Activated T-cell treated with anti-CD3 and anti-CD28 coated beads, Interleukin-2, amount 50 U/mL, for 1 hour (primary cell): Measurements from ENCODE around the gene SLC26A4.

Experiments used
- DNase-seq: peaks from one replicate; pipeline ENCODE4 v3.0.0-alpha.2; 2020

SLC26A4 gene

DNA sequence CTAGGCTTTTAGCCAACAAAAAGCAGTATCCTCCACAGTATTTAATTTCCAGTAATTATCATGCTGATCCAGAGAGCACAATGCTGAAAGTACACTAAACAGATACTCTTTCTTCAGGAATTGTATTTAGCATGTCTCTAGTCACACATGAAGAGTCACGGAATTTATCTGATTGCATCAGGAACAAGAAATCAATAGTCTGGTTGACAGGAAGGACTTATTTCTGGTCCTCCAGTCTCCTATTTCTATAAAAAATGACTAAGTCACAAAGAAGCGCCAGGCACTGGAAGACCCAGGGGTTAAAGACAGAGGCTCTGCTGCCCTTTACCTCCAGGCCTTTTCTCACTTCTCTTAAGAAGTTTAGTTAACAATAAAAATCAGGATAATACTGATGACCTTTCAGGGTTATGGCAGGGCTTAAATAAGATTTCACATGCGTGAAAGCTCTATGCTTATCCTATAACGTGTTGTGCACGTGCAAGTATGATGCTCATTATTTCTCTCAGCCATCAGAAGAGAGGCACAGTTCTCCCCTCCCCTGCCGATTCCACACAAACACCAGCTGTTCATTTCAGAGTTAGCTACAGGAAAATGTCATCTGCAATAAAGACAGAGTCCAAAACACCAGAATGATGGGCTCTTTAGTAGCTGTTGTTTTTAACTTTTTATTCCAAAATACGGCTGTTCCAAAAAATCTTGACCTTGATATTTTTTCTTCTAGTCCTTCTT lies 36.9 kb downstream of the SLC26A4 start:
- DNase-seq, result no peak

DNA sequence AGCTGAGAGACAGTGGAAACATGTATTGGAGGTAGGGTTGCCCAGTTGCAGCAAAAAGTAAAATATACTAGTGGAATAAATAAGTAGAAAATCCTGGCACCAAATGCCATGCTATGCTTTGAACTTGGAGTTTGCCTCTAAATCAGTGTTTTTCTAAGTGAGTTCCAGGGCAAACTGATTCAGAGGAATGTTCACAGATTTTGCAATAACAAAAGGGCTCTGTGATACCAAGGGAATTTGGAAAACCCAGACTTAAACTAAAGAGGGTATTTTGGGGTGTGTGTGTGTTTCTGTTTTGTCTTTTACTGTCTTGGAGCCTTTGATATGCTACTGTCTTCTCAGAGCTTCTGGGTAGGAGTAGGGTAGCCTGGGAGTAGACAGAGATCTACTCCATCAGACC lies 39.9 kb downstream of the SLC26A4 start:
- no peak for DNase-seq

DNA sequence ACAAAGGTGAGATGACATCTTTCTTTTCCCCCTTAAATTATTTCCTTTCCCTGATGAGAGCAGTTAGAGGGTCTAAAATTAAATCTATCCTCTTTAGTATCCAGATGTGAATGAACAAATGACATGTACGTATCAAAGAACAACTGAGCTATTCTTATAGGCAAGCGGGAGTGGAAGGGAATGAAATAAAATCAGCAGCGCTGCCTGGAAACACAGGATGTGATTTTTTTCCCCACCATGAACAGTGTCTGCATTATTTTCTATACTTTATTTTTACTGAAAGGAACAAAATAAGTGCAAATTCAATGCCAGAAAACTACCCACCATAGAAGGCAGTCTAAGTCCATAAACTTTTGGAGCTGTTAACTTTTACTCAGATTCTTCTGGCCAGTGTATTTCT lies 40.6 kb downstream of the SLC26A4 start:
- DNase-seq, result no peak

DNA sequence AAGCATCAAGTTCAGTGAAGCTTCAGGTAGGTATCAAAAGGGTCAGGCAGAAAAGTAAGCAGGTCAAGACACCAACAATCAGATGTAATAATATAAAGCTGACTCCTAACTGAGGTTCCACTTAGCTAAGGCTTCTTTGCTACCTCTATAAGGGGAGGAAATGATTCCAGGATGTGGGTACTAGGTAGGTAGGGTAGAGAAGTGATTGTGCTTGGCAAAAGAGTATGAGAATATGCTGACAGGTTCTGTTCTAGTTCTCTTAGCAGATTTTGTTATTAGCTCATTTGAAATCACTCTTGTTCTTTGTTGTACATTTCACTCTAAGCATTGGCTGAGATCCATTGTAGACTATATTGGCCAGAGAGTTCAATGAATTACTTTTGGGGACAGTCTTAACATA lies 42.6 kb downstream of the SLC26A4 start:
- DNase-seq, result no peak

DNA sequence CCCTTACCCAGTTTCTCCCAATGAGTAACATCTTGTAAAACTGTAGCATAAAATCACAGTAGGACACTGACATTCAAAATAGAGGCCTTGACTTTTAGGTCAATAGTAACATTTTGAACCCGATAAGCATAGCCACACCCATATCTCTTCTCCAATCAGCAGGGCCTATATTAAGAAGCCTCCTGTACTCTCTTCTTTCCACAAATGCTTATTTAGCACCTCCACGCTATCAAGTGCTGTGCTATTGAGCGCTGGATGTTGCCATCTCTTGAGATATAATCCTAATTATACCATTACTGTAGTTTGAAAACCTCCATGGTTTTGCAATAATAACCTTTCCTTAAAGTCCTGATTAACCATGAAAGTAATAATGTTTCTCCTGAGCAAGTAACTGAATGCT lies 43.2 kb downstream of the SLC26A4 start:
- no peak for DNase-seq

DNA sequence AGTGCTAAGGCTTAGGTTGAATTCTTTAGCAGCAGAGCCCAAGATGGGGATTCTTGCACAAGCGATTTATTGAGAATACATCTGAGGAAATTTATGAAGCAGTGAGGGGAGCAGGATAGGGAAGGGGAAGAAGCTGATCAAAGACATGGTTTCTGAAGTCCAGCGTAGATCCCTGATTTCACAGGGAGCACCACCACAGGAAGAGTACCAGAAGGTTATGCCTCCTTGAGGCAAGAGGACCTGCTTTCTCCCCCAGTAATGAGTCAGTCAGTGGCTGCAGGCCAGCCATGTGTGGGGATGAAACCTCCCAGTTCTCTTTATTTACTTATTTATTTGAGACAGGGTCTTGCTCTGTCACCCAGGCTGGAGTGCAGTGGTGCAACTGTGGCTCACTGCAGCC lies 48.3 kb downstream of the SLC26A4 start:
- no peak for DNase-seq

DNA sequence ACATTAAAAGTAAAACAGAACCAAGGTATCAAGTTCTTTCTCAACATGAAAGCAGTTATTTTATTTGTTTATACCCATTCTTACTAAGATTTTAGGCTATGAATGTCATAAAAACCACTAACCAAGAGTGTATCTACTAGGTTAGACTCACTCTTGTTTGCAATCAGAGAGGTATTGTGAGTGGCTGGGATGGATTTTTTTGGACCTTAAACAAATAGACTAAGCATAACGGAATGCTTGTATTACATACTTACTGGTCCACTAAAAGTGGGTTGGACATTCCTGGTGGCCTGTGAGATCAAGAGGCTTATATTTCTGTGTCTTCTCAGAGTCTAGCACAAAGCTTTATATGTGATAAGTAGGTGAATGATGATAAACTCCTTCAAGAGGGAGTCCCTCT lies 50.7 kb downstream of the SLC26A4 start:
- no peak for DNase-seq

DNA sequence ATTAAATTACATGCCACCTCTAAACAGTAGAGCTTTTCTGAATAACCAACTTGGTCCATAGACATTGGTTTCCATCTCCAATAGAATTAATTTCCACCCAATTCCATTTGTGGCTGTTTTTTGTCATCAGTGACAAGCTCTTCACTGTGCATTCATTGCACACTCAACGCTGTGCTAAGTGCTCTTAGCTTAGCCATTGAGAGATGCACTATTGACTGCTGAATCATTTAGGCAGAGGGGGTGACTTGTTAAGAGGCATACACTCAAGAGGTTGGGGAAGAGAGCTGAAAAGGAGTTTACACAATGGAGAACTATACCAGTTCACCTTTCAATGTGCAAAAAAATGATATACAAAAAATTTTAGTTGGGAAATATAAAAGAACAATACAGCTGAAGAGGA lies 51.4 kb downstream of the SLC26A4 start:
- no peak for DNase-seq

DNA sequence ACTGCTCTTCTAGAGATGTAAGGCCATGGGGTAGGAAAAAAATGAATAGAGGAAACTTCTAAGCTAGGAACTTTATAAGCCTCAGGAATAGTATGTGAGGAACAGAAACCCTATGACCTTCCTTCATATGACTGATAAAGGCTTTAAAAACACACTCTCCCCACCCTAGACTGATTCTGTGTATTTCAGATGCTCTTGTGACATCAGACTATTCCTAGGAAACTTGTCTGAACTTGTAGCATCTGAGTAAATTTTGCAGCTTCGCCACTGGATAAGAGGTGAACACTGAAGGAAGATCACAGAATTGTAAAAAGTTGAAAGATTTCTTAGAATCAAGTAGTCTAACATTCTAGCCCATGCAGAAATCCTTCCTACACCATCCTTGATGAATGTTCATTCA lies 52.3 kb downstream of the SLC26A4 start:
- DNase-seq, result no peak

DNA sequence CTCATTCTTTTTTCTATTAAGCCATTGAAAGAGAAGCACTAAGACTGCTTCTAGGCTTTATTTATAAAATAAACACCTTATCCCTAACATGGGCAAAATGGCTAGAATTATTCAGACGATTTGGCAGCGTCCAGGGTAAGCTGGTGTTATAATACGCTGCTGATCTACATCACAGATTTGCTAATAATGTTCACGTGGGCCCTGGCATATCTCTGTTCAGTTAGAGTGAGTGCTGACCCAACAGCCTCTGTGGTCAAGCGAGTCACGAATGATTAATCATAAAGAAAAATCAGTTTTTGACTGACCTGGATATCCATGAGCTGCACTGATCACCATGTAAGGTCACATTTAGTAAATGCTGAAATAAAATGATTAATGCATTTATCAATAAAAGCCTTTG lies 54.9 kb downstream of the SLC26A4 start:
- no peak for DNase-seq

DNA sequence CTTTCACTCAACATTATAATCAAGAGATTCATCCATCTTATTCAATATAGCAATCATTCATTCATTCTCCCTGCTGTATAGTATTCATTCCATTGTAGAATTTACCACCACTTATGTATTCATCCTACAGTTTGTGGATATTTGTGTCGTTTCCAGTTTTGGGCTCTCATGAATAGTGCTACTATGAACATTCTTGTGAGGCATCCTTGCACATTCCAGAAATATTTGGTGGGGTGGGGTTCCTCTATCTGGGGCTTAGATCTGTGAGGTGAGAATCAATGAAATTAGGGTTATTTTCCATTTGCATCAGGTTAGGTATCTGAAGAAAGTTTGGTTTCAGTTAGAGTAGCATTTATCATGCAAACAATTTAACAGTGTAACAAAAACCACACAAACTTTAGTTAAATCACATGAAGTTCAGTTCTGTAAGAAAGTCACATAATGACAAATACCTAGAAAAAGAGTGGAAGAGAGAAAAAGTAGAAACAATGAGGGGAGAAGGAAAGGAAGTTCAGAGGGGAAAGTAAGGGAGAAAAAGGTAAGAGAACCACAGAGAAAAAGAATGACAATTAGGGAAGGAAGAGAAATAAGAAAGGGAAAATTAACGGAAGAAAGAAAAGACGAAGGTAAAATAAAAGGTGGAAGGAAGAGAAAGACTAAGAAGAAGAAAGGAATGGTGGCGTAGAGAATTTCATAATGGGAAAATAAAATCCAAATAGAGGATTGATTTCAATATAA lies 58.0 kb downstream of the SLC26A4 start:
- DNase-seq, result no peak

DNA sequence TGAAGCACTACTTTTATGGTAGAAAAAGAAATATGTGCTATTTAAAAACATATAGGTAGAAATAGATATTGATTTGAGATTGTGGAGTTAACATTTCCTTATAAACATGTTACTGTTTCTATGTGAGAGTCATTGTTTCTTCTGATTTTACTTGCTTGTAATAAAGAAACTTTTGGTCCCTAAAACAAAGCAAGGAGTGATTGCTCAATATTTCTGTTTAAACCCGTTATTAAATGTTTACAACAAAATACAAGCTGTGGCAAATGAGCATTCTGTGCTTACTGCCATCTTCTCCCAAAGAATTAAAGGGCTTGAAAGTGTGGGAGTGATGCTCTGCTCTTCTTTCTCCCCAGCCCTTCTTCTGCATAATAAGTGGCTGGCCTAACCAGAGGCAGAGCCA lies 60.7 kb downstream of the SLC26A4 start:
- DNase-seq, result no peak

DNA sequence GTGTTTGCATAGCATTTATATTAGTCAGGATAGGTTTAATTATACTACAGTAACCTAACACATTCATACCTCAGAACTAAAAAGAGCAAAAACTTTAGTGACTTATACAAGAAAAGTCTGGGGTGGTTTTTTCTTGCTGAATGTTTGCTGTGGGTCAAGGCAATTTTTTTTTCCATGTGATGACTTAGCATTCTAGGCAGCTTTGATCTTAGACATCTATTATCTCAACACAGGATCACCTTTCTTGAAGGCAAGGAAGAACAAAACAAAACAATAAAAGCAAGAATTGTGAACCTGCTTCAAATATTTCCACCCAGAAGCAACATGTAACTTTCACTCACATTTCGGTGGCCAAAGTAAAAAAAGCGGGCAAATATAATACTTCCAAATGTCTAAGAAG lies 62.6 kb downstream of the SLC26A4 start:
- DNase-seq, result no peak

DNA sequence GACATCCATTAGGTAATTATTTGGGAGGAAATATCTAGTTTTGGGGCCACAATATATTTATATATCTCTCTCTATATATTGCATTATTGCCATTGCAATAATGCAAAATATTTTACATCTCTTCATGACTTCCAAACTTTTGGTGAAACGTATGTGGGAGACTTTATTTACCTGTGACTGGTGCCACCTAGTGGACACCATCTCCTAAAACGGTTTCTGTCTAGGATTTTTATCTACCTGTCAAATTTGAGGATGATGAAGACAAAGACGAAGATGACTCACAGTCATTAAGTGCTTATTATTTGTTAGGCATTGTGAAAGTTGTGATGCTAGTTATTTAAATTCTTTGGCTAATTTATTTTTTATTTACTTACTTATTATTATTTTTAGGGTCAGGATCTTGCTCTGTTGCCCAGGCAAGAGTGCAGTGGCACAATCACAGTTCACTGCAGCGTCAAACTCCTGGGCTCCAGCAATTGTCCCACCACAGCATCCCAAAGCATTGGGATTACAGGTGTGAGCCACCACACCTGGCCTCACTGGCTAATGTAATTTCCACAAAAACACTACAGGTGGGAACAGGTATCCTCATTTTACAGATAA lies 64.6 kb downstream of the SLC26A4 start:
- no peak for DNase-seq

DNA sequence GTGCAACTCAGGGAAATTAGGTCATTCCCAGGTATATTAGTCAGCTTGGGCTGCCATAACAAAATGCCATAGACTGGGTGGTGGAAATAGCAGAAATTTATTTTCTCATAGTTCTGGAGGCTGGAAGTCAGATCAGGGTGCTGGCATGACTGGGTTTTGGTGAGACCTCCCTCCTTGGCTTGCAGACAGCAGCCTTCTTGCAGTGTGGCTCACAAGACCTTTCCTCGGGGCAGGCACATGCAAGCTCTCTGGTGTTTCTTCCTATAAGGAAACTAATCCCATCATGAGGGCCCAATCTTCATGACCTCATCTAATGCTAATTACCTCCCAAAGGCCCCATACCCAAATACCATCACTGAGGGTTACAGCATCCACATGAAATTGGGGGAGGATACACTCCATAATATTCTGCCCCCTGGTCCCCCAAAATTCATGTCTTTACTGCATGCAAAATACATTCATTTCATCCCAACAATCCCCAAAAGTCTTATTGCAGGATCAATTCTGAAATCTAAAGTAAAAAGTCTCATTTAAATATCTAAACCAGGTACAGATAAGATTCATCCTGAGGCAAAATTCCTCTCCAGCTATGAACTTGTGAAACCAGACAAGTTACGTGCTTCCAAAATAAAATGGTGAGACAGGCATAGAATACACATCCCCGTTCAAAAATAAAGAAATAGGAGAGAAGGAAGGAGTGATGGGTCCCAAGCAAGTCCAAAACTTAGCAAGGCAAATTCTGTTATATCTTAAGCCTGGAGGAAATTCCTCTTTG lies 65.9 kb downstream of the SLC26A4 start:
- no peak for DNase-seq

DNA sequence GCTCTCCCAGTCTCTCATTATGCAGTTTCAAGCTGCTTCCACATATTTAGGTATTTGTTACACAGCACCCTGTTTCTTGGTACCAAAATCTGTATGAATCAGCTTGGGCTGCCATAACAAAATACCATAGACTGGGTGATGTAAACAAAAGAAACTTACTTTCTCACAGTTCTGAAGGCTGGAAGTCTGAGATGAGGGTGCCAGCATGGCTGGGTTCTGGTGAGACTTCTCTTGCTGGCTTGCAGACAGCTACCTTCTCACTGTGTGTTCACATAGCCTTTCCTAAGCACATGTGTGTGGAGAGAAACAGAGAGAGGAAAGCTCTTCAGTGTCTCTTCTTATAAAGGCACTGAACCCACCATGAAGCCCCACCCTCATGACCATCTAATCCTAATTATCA lies 67.6 kb downstream of the SLC26A4 start:
- no peak for DNase-seq

DNA sequence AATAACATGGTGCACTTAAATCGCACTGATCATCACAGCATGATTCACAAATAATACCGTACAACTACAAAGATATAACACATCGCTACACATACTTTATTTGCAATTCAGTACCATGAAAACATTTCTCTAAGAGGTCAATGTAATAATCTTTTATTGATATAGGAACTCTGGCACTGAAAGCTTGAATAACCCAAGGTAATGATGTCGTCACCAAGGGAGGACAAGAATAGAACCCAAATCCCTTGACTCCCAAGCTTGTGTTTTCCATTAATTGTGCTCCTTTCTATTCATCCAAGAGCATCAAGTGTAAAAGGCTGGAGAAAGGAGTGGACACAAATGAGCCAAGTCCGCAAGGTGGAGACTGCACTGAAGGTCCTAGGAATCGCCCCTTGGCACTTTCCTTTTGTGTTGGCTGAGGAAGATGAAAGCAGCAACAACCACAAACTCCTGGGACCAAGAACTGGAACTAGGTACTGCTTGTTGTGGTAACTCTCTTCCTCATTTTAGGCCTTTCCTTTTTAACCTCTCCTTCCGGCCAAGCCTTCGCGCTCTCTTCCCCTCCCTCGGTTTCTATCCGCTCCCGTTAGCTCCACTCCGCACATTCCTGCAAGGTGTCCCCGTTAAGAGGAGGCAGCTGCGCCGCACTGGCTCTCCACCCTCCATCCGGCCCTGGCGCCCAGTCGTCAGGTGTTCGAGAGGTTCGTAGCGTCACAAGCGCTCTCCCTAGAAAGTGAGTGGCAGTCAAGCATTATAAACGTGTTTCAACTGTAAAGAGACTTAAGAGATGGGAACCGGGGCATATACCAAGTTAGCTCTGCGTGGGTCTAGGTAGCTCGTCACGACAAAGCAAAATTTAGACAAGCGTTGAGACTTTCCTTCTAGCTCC lies 82.3 kb downstream of the SLC26A4 start:
- DNase-seq, result no peak

DNA sequence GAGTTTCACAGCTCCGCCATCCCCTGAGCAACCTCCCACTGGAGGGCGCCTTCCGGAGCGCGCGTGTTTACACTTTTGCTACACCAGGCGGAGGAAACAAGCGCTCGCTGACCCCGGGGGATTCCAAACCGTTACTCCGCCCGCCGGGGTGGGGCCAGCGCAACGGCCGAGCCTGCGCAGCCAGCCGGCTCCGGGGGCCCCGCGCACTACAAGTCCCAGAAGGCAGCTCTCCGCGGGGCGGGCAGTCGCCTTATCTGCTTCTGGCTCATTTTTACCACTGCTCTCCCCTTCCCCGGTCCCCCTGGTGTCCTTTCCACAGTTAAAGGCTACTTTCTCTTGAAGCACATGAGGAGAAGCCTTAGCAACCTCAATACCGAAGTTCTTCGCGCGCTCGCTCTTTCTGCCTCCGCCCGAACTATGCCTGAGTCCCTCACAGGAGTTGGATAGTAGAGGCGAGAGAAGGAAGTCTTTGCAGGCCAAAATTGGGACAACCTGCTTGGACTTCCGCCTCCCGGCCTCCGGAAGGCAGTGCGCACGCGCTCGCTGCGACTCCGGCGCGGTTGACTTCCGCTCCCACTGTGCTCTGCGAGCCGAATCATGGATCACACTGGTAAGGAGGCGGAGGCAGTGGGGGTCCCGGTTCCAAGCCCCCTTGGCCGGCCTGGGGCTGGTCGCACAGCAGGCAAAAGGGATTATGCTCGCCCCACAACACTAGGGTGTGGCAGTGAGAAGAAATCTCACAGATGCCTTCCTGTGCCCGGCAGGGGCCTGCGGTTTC lies 83.1 kb downstream of the SLC26A4 start, which contains the start of gene CBLL1:
CBLL1 (plus strand) TSS at position 576 of the 778 bp plus-strand sequence; CDS start at position 598, 22 bp downstream.
- DNase-seq, result peak; percentile 98

DNA sequence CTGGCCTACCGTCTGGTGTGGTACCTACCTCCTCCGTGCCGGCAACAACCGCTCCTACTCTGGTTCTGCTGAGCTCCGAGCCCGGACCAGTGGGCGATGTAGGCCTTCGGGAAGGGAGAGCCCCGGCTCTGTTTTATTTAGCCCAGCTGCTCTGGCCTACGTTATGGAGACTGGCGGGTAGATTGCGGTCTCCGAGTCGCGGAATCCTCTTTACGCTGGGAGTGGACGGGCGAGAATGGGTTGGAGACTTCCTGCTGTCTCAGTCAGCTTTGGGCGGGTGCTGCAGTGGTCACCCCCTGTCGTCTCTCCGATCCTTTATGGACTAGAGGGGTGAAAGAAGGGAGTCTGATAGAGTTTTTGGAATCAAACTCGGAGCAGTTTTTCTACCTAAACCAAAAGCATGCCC lies 83.7 kb downstream of the SLC26A4 start:
- DNase-seq, result no peak

DNA sequence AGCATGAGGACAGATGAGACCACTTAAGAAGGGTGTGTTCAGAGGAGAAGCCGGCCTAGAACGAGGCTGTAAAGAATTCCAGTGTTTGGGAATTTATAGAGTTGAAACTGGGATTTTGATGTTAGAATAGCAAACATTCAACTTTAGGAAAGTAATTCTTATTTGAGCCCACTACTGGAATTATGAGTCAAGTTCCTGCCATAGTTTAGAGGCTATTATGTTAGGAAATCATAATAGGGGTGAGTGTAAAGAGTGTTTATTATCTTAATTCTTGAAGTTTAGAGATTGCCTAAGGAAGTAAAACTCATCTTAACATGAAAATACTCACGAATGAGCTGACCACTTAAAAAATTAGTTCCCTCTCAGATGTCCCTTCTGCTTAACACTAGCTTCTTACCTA lies 85.4 kb downstream of the SLC26A4 start:
- DNase-seq, result no peak

DNA sequence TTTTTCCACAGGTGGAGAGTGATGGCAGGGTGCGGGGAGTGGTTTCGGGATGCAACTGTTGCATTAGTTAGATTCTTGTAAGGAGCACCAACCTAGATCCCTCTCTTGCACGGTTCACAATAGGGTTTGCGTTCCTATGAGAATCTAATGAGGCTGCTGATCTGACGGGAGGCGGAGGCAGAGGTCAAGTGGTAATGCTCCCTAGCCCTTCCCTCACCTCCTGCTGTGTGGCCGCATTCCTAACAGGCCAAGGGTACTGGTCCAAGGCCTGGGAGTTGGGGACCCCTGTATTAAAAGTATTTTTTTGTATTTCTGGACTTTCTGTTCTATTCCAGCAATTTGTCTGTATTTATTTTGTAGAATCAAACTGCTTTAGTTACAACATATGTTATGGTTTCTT lies 90.5 kb downstream of the SLC26A4 start:
- no peak for DNase-seq

DNA sequence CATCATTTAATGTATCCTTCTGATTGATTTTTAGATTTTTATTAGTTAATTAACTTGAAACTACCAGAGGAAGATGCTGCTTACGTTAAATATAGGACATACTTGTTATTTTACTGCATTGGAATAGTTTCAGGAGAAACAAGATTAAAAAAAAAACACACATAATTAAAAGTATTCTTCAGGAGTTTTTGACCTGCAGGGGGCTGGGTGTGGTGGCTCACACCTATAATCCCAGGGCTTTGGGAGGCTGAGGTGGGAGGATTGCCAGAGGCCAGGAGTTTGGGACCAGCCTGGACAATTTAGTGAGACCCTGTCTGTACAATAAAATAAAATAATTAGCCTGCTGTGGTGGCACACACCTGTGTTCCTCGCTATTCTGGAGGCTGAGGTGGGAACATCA lies 94.0 kb downstream of the SLC26A4 start:
- no peak for DNase-seq
